IMR-90 (cell line): ENCODE results near the gene OPA3. TPM values are rescaled to one million over a fixed set of nuclear protein-coding genes. Genes with fewer than 3 reads are reported as not detected.

Experiments
- ATAC-seq: fragments of 200-7000 bp; cut with Tn5 transposase; 2 replicates; pipeline ENCODE4 v1.9.1; 2020; ENCODE audit warnings: low read depth, mild to moderate bottlenecking, moderate library complexity
- BruUV-seq: library from RNA; stranded (reverse); fragments of 400-500 nt; replicated peaks from 2 replicates; lab custom pipeline; 2021; lab: Mats Ljungman, UMichigan
- CTCF ChIA-PET: fragments of 300-600 bp; formaldehyde crosslinking; extraction: SDS; loops from one replicate; lab custom pipeline; 2021; ENCODE audit warnings: antibody characterized with exemption; lab: Yijun Ruan, JAX
- POLR2A ChIA-PET: fragments of 300-600 bp; sonication (Branson Sonifier 250); formaldehyde crosslinking; loops from one replicate; lab custom pipeline; 2022; ENCODE audit warnings: antibody characterized with exemption; ENCODE audit not compliant: unreplicated experiment; lab: Charles Lee
- DNase-seq: peaks from one replicate; pipeline ENCODE4 v3.0.0; 2013
- H2AFZ ChIP-seq: replicated peaks from 2 replicates; pipeline ENCODE3; 2013; ENCODE audit warnings: low read length, mild to moderate bottlenecking; ENCODE audit not compliant: poor library complexity
- H2AK5ac ChIP-seq: 2 replicates; pipeline ENCODE4 v1.6.1; 2013; ENCODE audit warnings: low read depth, low read length, inconsistent platforms
- H2AK9ac ChIP-seq: replicated peaks from 2 replicates; pipeline ENCODE3; 2013; ENCODE audit warnings: mild to moderate bottlenecking, low read depth, low read length, moderate library complexity; ENCODE audit not compliant: poor library complexity
- H2BK120ac ChIP-seq: 2 replicates; pipeline ENCODE4 v1.6.1; 2013; ENCODE audit warnings: low read depth, low read length, inconsistent platforms
- H2BK15ac ChIP-seq: 3 replicates; pipeline ENCODE4 v1.6.1; 2013; ENCODE audit warnings: low read depth, low read length, inconsistent platforms
- H2BK20ac ChIP-seq: 2 replicates; pipeline ENCODE4 v1.6.1; 2013; ENCODE audit warnings: low read depth, mild to moderate bottlenecking, inconsistent platforms, low read length, moderate library complexity
- H2BK5ac ChIP-seq: 2 replicates; pipeline ENCODE4 v1.6.1; 2013; ENCODE audit warnings: mild to moderate bottlenecking, low read depth, low read length, inconsistent platforms; ENCODE audit not compliant: poor library complexity, severe bottlenecking
- H3K14ac ChIP-seq: replicated peaks from 2 replicates; pipeline ENCODE4 v1.6.1; 2013; ENCODE audit warnings: low read depth, low read length, inconsistent platforms
- H3K18ac ChIP-seq: 2 replicates; pipeline ENCODE4 v1.6.1; 2013; ENCODE audit warnings: low read depth, low read length, control low read depth
- H3K23ac ChIP-seq: 2 replicates; pipeline ENCODE4 v1.6.1; 2013; ENCODE audit warnings: low read depth, low read length, inconsistent platforms
- H3K27ac ChIP-seq: 2 replicates; pipeline ENCODE4 v1.5.1; 2013; ENCODE audit warnings: mild to moderate bottlenecking, control low read depth, low read length; ENCODE audit not compliant: insufficient read depth
- H3K27me3 ChIP-seq: 2 replicates; pipeline ENCODE4 v1.6.1; 2013; ENCODE audit warnings: low read length; ENCODE audit not compliant: control insufficient read depth, insufficient read depth
- H3K36me3 ChIP-seq: 2 replicates; pipeline ENCODE4 v1.6.1; 2013; ENCODE audit warnings: low read length, mixed read lengths; ENCODE audit not compliant: control insufficient read depth, insufficient read depth
- H3K4ac ChIP-seq: 2 replicates; pipeline ENCODE4 v1.6.1; 2013; ENCODE audit warnings: low read depth, low read length, inconsistent platforms
- H3K4me1 ChIP-seq: 2 replicates; pipeline ENCODE4 v1.6.1; 2013; ENCODE audit warnings: low read length, mixed read lengths; ENCODE audit not compliant: control insufficient read depth, insufficient read depth
- H3K4me2 ChIP-seq: 2 replicates; pipeline ENCODE4 v1.6.1; 2013; ENCODE audit warnings: low read depth, mild to moderate bottlenecking, control low read depth, low read length, moderate library complexity
- H3K4me3 ChIP-seq: 2 replicates; pipeline ENCODE4 v1.5.1; 2013; ENCODE audit warnings: low read depth, mild to moderate bottlenecking, control low read depth, low read length, moderate library complexity; ENCODE audit not compliant: insufficient read depth
- H3K56ac ChIP-seq: 2 replicates; pipeline ENCODE4 v1.6.1; 2013; ENCODE audit warnings: low read length, inconsistent platforms; ENCODE audit not compliant: insufficient read depth; ENCODE audit errors: extremely low read depth
- H3K79me1 ChIP-seq, 2 experiments: 2 replicates each; pipeline ENCODE4 v1.6.1; 2013; ENCODE audit warnings: low read length in 2 of 2, inconsistent platforms in 1 of 2, low read depth in 1 of 2
- H3K9ac ChIP-seq: 2 replicates; pipeline ENCODE4 v1.6.1; 2013; ENCODE audit warnings: low read depth, low read length, control low read depth
- H3K9me1 ChIP-seq: 2 replicates; pipeline ENCODE4 v1.6.1; 2013; ENCODE audit warnings: low read length, inconsistent platforms; ENCODE audit not compliant: insufficient read depth
- H3K9me3 ChIP-seq: 2 replicates; pipeline ENCODE4 v1.6.1; 2013; ENCODE audit warnings: low read length; ENCODE audit not compliant: control insufficient read depth, insufficient read depth
- H4K20me1 ChIP-seq: 2 replicates; pipeline ENCODE4 v1.6.1; 2013; ENCODE audit warnings: low read length, inconsistent platforms; ENCODE audit not compliant: insufficient read depth
- H4K5ac ChIP-seq: 2 replicates; pipeline ENCODE4 v1.6.1; 2013; ENCODE audit warnings: mild to moderate bottlenecking, low read depth, low read length, control low read depth
- H4K8ac ChIP-seq, 2 experiments: 2 replicates each; pipeline ENCODE4 v1.6.1; 2013; ENCODE audit warnings: low read depth in 2 of 2, low read length in 2 of 2, control low read depth in 1 of 2, inconsistent platforms in 1 of 2
- H4K91ac ChIP-seq: 2 replicates; pipeline ENCODE4 v1.6.1; 2013; ENCODE audit warnings: low read depth, low read length, inconsistent platforms; ENCODE audit not compliant: insufficient read depth
- BHLHE40 ChIP-seq: fragments of 150-350 bp; IDR thresholded peaks from 2 replicates; pipeline ENCODE4 v1.6.1; 2016; ENCODE audit warnings: mild to moderate bottlenecking, low read depth, low read length
- CEBPB ChIP-seq: IDR thresholded peaks from 2 replicates; pipeline ENCODE4 v1.6.1; 2012; ENCODE audit warnings: low read depth, low read length, improper control_type of control experiment
- CHD1 ChIP-seq: IDR thresholded peaks from 2 replicates; pipeline ENCODE4 v1.6.1; 2012; ENCODE audit warnings: low read depth, low read length, improper control_type of control experiment
- CTCF ChIP-seq: conservative IDR thresholded peaks from 2 replicates; pipeline ENCODE4 v1.5.1; 2012; ENCODE audit warnings: mild to moderate bottlenecking, low read depth, low read length, improper control_type of control experiment
- ELK1 ChIP-seq: fragments of 150-350 bp; IDR thresholded peaks from 2 replicates; pipeline ENCODE4 v1.6.1; 2016; ENCODE audit warnings: low read depth, mild to moderate bottlenecking, low read length, moderate library complexity, borderline replicate concordance
- FOS ChIP-seq: fragments of 150-350 bp; IDR thresholded peaks from 2 replicates; pipeline ENCODE4 v1.6.1; 2016; ENCODE audit warnings: low read depth, low read length
- MAFK ChIP-seq: IDR thresholded peaks from 2 replicates; pipeline ENCODE4 v1.6.1; 2012; ENCODE audit warnings: low read depth, low read length, improper control_type of control experiment
- MAZ ChIP-seq: IDR thresholded peaks from 2 replicates; pipeline ENCODE4 v1.6.1; 2012; ENCODE audit warnings: low read depth, mild to moderate bottlenecking, low read length, improper control_type of control experiment, moderate library complexity, borderline replicate concordance
- MXI1 ChIP-seq: IDR thresholded peaks from 2 replicates; pipeline ENCODE4 v1.6.1; 2012; ENCODE audit warnings: low read depth, mild to moderate bottlenecking, low read length, moderate library complexity, borderline replicate concordance
- POLR2A ChIP-seq: IDR thresholded peaks from 2 replicates; pipeline ENCODE4 v1.6.1; 2012; ENCODE audit warnings: mild to moderate bottlenecking, low read depth, low read length
- RAD21 ChIP-seq: IDR thresholded peaks from 2 replicates; pipeline ENCODE4 v1.6.1; 2012; ENCODE audit warnings: low read length, improper control_type of control experiment
- RFX5 ChIP-seq: IDR thresholded peaks from 2 replicates; pipeline ENCODE4 v1.8.0; 2012; ENCODE audit warnings: low read depth, mild to moderate bottlenecking, low read length, moderate library complexity
- SMC3 ChIP-seq: fragments of 150-350 bp; IDR thresholded peaks from 2 replicates; pipeline ENCODE4 v1.6.1; 2016; ENCODE audit warnings: low read depth, mild to moderate bottlenecking, antibody characterized with exemption, low read length, moderate library complexity
- WGBS, 2 experiments: methylation state at CpG; one replicate each; pipeline versions ENCODE4 v1.1.5 to v1.1.7; 2013; ENCODE audit warnings: missing lambda C conversion rate in 2 of 2; ENCODE audit not compliant: insufficient read length in 1 of 2; ENCODE audit errors: extremely low coverage in 2 of 2; 5-methylcytosine and 5-hydroxymethylcytosine counted together
- dilution Hi-C: fragments of 300-500 bp; cut with HindIII; formaldehyde crosslinking; loops from one replicate; pipeline ENCODE4 v1.14.3; 2018; ENCODE audit warnings: low sequenced_read_pairs; ENCODE audit not compliant: unreplicated experiment
- in situ Hi-C: fragments of 300-500 bp; cut with MboI; formaldehyde crosslinking; loops from 3 replicates; pipeline ENCODE4 v1.14.3; 2019; ENCODE audit warnings: low sequenced_read_pairs, inconsistent platforms, mixed read lengths
- intact Hi-C: fragments of 100-400 bp; cut with micrococcal nuclease; formaldehyde crosslinking; loops from 2 replicates; pipeline ENCODE4 v1.10.0; 2022
- polyA plus RNA-seq, 3 experiments: library from polyadenylated mRNA; depleted of rRNA; stranded (reverse); fragments of >200 nt; gene quantifications; 2 replicates each; pipeline ENCODE4 v1.2.3, GENCODE V29; 2012; ENCODE audit warnings: low replicate concordance in 1 of 3
- total RNA-seq: library from RNA; depleted of rRNA; stranded (reverse); fragments of >200 nt; gene quantifications from 2 replicates; pipeline ENCODE4 v1.2.3, GENCODE V29; 2012

The OPA3 gene
- total and polyA plus RNA-seq, 2 of the 4 experiments (the other 2 are of a cell fraction), result 5.2 to 9.6 TPM

- peaks cover 5% of the 10 kb centered on the region for H3K36me3 ChIP-seq
- H3K18ac ChIP-seq, result no peak overlapping the region
- no peak overlapping the region for H4K8ac ChIP-seq
- H3K27me3 ChIP-seq, result no peaks in the 10 kb centered on the region
- no peak overlapping the region for H2AK9ac ChIP-seq
- ChIA-PET POLR2A (no interaction called here), CTCF (no interaction called here)
- H3K23ac ChIP-seq, result no peak overlapping the region
- in situ Hi-C loops, result no loop called here
- H3K9ac ChIP-seq, result no peak overlapping the region; the same call in 1 of the 2 replicates
- no peak overlapping the region for H2BK20ac ChIP-seq
- H3K4me1 ChIP-seq, result no peaks in the 10 kb centered on the region
- no peak overlapping the region; the same call in 1 of the 2 replicates for H3K56ac ChIP-seq
- H3K14ac ChIP-seq, result no peak overlapping the region
- BruUV-seq, result no TSS peak
- H3K9me1 ChIP-seq, result no peaks in the 10 kb centered on the region
- H3K4me2 ChIP-seq, result no peak overlapping the region
- no peak overlapping the region for H2BK120ac ChIP-seq
- peaks cover 0 to 8% of the 10 kb centered on the region in 2 experiments; a peak in 2 of 4 replicates for H3K79me1 ChIP-seq
- no peak for DNase-seq
- no peaks in the 10 kb centered on the region for H3K9me3 ChIP-seq
- no peak overlapping the region for H4K5ac ChIP-seq
- H2BK15ac ChIP-seq, result no peak overlapping the region
- H3K27ac ChIP-seq, result no peak overlapping the region
- dilution Hi-C loops, result no loop called here
- H4K91ac ChIP-seq, result no peak overlapping the region
- H4K20me1 ChIP-seq, result 0 out of 2 replicates have a peak, but pooled peaks cover 2% of the 10 kb centered on the region
- no peak overlapping the region for H3K4me3 ChIP-seq
- WGBS, 2 experiments, result no CpG with 5 or more reads among the region's 1 CpG
- no peak for TF ChIP-seq CTCF
- no peak for TF ChIP-seq ELK1
- TF ChIP-seq RAD21, result no peak
- TF ChIP-seq SMC3, result no peak
- no peak for TF ChIP-seq POLR2A
- no peak for TF ChIP-seq MXI1
- no peak for TF ChIP-seq MAZ
- TF ChIP-seq FOS, result no peak
- no peak for TF ChIP-seq CHD1
- no peak for TF ChIP-seq CEBPB
- no peak for TF ChIP-seq BHLHE40
- no peak for TF ChIP-seq MAFK
- no peak for TF ChIP-seq RFX5
- H2BK5ac ChIP-seq, result no peak overlapping the region
- H2AK5ac ChIP-seq, result no peak overlapping the region
- intact Hi-C loops, result no loop called here
- no peak for ATAC-seq
- no peak overlapping the region for H2AFZ ChIP-seq
- no peak overlapping the region for H3K4ac ChIP-seq
These were observed 30.1 kb downstream of the OPA3 start for GRCh38 chr19:45554481-45554880.
